Measurements from ENCODE around the gene FOXP1.

Gene FOXP1

DNA sequence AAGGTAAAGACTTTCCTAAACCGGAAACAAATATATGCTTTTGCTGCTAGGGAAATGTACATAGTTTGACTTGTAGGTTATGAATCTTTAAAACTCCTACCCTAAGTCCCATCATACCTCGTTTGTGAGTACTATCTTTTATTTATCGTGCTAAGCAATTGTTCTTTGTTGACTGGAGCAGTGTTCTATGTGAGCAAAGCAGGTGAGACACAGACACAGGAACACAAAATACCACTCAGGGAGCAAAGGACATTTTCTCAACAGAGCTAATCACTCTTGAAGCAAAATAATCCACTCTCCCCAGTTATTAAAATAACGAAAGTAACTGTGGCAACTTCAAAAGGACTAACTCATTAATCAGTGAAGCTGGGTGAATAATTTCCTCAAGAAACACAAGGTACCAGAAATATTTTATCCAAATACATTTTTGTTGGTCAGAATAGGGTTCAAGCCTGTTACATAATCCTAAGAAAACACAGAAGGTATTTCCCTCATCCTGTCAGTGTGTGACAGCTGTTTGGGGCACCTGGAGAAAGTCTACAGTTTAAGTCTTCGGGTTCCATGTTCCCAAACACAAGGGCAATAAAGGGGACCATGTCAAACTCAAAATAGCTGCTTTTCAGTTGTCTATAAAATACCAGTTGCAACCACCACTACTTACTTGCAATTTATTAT is 407.7 kb downstream of the FOXP1 start:
- Histone ChIP-seq H3K27me3 (ENCODE audit: insufficient read depth, poor library complexity, severe bottlenecking) (no peaks in the 10 kb centered on the region), H3K27ac (ENCODE audit: poor library complexity, severe bottlenecking) (no peak overlapping the region)
- no peak for ATAC-seq (ENCODE audit: low read depth)

DNA sequence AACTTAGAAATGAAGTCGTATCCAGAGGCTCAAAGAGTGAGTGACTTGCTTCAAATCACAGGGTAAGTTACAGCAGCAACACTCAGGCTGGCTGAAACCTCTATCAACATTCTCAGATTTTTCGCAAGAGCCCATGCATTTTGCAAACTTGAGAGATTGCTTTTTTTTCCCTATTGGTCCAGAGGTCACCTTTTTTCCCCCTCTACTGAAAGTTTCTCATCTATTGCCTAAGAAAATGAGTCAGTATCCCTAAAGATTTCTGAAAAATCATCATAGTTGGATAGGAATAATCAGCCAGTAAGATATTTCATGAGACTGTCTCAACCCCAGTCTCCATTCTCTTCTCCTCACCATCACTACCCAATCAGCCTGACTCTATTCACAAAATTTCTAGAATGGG is 410.6 kb downstream of the FOXP1 start:
- peak; percentile 35; the same call in 1 of the 3 replicates for ATAC-seq (ENCODE audit: low read depth)
- no peaks in the 10 kb centered on the region for H3K36me3 ChIP-seq (ENCODE audit: low read depth)
- no peak for DNase-seq (ENCODE audit: low spot score)
- no peak overlapping the region for H3K4me3 ChIP-seq (ENCODE audit: severe bottlenecking)
- H3K27ac ChIP-seq (ENCODE audit: poor library complexity, severe bottlenecking): no peak overlapping the region
- no peaks in the 10 kb centered on the region for H3K4me1 ChIP-seq (ENCODE audit: insufficient read depth, poor library complexity, severe bottlenecking)
- no peaks in the 10 kb centered on the region for H3K9me3 ChIP-seq (ENCODE audit: severe bottlenecking)
- no peaks in the 10 kb centered on the region for H3K27me3 ChIP-seq (ENCODE audit: insufficient read depth, poor library complexity, severe bottlenecking)
- TF ChIP-seq, protein P1, sequence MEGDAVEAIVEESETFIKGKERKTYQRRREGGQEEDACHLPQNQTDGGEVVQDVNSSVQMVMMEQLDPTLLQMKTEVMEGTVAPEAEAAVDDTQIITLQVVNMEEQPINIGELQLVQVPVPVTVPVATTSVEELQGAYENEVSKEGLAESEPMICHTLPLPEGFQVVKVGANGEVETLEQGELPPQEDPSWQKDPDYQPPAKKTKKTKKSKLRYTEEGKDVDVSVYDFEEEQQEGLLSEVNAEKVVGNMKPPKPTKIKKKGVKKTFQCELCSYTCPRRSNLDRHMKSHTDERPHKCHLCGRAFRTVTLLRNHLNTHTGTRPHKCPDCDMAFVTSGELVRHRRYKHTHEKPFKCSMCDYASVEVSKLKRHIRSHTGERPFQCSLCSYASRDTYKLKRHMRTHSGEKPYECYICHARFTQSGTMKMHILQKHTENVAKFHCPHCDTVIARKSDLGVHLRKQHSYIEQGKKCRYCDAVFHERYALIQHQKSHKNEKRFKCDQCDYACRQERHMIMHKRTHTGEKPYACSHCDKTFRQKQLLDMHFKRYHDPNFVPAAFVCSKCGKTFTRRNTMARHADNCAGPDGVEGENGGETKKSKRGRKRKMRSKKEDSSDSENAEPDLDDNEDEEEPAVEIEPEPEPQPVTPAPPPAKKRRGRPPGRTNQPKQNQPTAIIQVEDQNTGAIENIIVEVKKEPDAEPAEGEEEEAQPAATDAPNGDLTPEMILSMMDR (IDR thresholded peaks at IDR 0.05; ENCODE audit: poor library complexity, severe bottlenecking): no peak

More for the DNA sequence above, 407.7 kb downstream of the FOXP1 start:
- Histone ChIP-seq H3K4me3 (ENCODE audit: severe bottlenecking) (no peak overlapping the region), H3K9me3 (ENCODE audit: severe bottlenecking) (no peaks in the 10 kb centered on the region), H3K36me3 (ENCODE audit: low read depth) (no peaks in the 10 kb centered on the region), H3K4me1 (ENCODE audit: insufficient read depth, poor library complexity, severe bottlenecking) (no peaks in the 10 kb centered on the region)
- DNase-seq (ENCODE audit: low spot score): no peak
- TF ChIP-seq, protein P1 (IDR thresholded peaks at IDR 0.05; ENCODE audit: poor library complexity, severe bottlenecking): no peak

DNA sequence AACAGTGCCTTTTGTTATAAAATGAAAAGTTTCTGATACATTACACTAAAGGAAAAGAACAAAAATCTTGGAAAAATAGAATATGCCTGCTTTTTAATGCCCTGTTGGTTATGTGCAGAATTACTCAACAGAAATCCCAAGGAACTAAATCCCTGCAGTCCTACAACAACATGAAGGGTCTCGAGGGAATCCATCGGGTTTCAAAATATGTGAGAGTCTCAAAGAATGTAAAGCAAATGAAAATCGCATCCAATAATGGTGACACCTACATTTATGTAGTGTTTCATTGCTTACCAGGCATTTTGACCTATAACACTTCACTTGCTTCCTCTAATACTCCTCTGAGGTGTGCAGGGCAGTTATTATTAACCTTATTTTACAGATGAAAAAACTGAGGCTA is 411.3 kb downstream of the FOXP1 start:
- Histone ChIP-seq H3K36me3 (ENCODE audit: low read depth) (no peaks in the 10 kb centered on the region), H3K4me3 (ENCODE audit: severe bottlenecking) (no peak overlapping the region), H3K9me3 (ENCODE audit: severe bottlenecking) (no peaks in the 10 kb centered on the region), H3K27me3 (ENCODE audit: insufficient read depth, poor library complexity, severe bottlenecking) (no peaks in the 10 kb centered on the region), H3K27ac (ENCODE audit: poor library complexity, severe bottlenecking) (no peak overlapping the region), H3K4me1 (ENCODE audit: insufficient read depth, poor library complexity, severe bottlenecking) (no peaks in the 10 kb centered on the region)
- ATAC-seq (ENCODE audit: low read depth) (no peak), DNase-seq (ENCODE audit: low spot score) (no peak)
- TF ChIP-seq, protein P1 (IDR thresholded peaks at IDR 0.05; ENCODE audit: poor library complexity, severe bottlenecking): no peak

DNA sequence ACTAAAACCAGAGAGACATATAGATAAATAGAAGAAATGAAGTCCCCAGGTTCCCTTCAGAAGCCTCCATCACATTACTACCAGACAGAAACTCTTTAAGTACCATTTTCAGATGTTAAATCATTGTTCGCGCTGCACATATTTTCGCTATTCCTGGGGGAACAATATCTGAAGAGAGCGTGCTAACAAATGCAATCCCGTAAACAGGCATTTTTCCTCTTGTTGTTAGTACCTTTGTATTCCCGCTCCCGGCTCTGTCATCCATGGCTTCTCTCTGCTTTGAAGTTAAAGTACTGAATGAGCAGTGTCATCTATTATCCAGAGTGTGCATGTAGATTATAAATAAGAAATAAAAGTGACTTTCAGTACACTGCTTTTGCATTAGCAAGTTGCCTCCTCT is 412.3 kb downstream of the FOXP1 start:
- H3K36me3 ChIP-seq (ENCODE audit: low read depth): no peaks in the 10 kb centered on the region
- no peaks in the 10 kb centered on the region for H3K9me3 ChIP-seq (ENCODE audit: severe bottlenecking)
- H3K27ac ChIP-seq (ENCODE audit: poor library complexity, severe bottlenecking): no peak overlapping the region
- H3K4me1 ChIP-seq (ENCODE audit: insufficient read depth, poor library complexity, severe bottlenecking): no peaks in the 10 kb centered on the region
- ATAC-seq (ENCODE audit: low read depth): no peak
- H3K27me3 ChIP-seq (ENCODE audit: insufficient read depth, poor library complexity, severe bottlenecking): no peaks in the 10 kb centered on the region
- H3K4me3 ChIP-seq (ENCODE audit: severe bottlenecking): no peak overlapping the region
- no peak for DNase-seq (ENCODE audit: low spot score)
- TF ChIP-seq, protein P1 (IDR thresholded peaks at IDR 0.05; ENCODE audit: poor library complexity, severe bottlenecking): no peak

DNA sequence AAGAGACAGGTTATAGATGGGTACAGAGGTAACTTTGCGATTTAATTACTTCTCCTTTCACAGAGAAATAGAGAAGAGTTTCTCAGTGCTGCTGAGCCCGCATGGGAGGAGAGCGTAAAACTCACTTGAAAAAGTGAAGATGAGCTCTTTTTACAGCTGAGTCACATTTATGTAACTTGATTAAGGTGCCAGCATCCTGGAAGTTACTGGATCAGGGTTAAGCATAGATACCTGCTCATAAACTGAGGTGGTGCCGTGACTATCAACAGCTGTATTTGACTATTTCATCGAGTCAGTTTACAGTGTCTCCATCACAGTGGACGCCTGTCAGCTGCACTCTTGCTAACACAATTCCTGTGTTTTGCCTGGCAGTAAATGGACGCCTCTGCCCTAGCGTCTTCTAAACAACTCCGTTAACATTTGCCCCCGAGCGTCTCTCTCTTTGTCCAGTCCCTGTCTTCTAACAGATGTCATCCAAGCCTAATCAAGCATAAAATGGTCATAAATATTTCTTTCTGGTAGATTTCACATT is 414.6 kb downstream of the FOXP1 start:
- Histone ChIP-seq H3K27ac (ENCODE audit: poor library complexity, severe bottlenecking) (no peak overlapping the region), H3K36me3 (ENCODE audit: low read depth) (no peaks in the 10 kb centered on the region), H3K4me3 (ENCODE audit: severe bottlenecking) (no peak overlapping the region), H3K4me1 (ENCODE audit: insufficient read depth, poor library complexity, severe bottlenecking) (no peaks in the 10 kb centered on the region), H3K9me3 (ENCODE audit: severe bottlenecking) (no peaks in the 10 kb centered on the region), H3K27me3 (ENCODE audit: insufficient read depth, poor library complexity, severe bottlenecking) (no peaks in the 10 kb centered on the region)
- ATAC-seq (ENCODE audit: low read depth) (no peak), DNase-seq (ENCODE audit: low spot score) (no peak)
- TF ChIP-seq, protein P1 (IDR thresholded peaks at IDR 0.05; ENCODE audit: poor library complexity, severe bottlenecking): no peak
